Adrenal gland (tissue), 5 donors: ENCODE measurements around the gene CUX1.

ENCODE experiments used
- POLR2A ChIP-seq, 2 donors: fragments of 450-650 bp; IDR thresholded peaks; one replicate each; pipeline ENCODE4 v1.6.1; 2017; ENCODE audit warnings: antibody characterized with exemption in 2 of 2, mild to moderate bottlenecking in 2 of 2, moderate library complexity in 1 of 2
- TF ChIP-seq, protein P1 (sequence below), 6 experiments: fragments of 450-650 bp in 4 of 6; fragments of 200-600 bp in 2 of 6; sonication (generic) in 1 of 6; IDR thresholded peaks; 1 replicate in 5 of 6; 2 replicates in 1 of 6; pipeline versions ENCODE4 v1.5.1 to v1.8.0; 2016 to 2021; ENCODE audit warnings: antibody characterized with exemption in 6 of 6, mild to moderate bottlenecking in 2 of 6, moderate library complexity in 1 of 6
- donor health status: DM: no; HTN: no; CAD: no.

DNA sequence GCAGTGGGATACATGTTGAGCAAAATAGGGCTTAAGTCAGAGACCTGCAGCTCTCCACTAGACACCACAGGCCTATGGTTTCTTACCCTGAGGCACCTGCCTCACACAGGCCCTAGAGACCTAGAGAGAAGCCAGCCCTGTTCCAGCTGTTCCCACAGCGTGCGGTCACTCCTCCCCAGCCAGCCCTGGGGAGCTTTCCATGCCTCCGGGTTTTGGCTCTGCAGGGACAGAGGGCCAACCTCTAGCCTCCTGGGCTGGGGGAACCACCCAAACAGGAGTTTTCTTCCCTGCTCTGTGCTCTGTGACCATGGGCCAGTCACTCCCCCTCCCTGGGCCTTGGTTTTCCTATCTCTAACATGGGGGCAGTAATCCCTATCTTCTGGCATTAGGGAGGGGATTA lies 502.2 kb downstream of the CUX1 start:
- TF ChIP-seq, protein P1, sequence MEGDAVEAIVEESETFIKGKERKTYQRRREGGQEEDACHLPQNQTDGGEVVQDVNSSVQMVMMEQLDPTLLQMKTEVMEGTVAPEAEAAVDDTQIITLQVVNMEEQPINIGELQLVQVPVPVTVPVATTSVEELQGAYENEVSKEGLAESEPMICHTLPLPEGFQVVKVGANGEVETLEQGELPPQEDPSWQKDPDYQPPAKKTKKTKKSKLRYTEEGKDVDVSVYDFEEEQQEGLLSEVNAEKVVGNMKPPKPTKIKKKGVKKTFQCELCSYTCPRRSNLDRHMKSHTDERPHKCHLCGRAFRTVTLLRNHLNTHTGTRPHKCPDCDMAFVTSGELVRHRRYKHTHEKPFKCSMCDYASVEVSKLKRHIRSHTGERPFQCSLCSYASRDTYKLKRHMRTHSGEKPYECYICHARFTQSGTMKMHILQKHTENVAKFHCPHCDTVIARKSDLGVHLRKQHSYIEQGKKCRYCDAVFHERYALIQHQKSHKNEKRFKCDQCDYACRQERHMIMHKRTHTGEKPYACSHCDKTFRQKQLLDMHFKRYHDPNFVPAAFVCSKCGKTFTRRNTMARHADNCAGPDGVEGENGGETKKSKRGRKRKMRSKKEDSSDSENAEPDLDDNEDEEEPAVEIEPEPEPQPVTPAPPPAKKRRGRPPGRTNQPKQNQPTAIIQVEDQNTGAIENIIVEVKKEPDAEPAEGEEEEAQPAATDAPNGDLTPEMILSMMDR (IDR thresholded peaks at IDR 0.05), result no peak
- TF ChIP-seq POLR2A (IDR thresholded peaks at IDR 0.05), result no peak
